Measurements from ENCODE around the gene TBC1D25.

TBC1D25 gene, protein sequence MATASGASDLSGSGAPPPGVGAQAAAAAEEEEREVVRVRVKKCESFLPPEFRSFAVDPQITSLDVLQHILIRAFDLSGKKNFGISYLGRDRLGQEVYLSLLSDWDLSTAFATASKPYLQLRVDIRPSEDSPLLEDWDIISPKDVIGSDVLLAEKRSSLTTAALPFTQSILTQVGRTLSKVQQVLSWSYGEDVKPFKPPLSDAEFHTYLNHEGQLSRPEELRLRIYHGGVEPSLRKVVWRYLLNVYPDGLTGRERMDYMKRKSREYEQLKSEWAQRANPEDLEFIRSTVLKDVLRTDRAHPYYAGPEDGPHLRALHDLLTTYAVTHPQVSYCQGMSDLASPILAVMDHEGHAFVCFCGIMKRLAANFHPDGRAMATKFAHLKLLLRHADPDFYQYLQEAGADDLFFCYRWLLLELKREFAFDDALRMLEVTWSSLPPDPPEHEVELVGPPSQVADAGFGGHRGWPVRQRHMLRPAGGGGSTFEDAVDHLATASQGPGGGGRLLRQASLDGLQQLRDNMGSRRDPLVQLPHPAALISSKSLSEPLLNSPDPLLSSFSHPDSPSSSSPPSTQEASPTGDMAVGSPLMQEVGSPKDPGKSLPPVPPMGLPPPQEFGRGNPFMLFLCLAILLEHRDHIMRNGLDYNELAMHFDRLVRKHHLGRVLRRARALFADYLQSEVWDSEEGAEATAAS

DNA sequence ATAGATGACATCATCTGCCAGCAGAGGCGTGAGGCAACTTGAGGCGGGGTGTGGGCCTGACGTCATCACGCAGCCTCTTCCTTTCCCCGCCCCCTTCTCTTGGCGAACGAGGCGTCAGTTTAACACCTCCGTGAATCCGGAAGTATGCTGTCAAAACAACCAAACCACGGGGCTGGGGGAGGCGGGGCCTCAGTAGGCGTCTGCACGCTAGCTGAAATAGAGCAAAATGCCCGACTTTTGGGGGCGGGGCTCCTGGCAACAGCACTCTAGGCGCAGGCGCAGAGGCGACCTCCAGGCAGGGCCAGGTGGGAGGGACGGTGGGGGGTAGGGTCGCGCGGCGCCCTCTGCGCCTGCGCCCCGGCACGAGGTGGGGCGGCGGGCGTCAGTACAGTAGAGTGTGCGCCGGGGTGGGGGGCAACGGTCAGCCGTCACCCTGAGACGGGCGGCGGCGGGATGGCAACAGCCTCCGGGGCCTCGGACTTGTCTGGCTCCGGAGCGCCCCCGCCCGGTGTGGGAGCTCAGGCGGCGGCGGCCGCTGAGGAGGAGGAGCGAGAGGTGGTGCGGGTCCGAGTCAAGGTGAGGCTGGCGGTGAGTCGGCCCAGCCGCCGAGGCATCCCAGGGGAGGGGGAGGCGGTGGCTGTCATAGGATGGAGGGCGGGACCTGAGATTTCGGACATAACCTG, at the start of gene TBC1D25:
Gene TBC1D25, plus strand, starts transcription at position 370 of the 683 bp plus-strand sequence. Its CDS starts 84 bp downstream, at position 454.
- no peak for FAIRE-seq

DNA sequence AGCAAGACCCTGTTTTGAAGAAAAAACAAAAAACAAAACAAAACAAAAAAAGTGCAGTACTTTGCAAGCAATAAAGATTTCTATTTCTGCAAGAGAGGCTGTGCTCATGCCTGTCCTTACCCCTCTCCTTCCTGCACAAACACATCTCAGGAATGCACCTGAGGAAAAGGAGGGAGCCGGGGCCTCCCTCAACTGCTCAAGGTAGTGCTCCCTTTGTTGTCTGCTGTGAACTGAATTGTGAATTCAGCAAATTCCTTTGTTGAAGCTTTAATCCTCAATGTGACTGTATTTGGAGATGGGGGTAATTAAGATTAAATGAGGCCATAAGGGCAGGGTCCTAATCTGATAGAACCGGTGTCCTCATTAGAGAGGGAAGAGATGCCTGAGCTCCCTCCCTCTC, 49.6 kb upstream of the TBC1D25 start:
- no peak for FAIRE-seq

DNA sequence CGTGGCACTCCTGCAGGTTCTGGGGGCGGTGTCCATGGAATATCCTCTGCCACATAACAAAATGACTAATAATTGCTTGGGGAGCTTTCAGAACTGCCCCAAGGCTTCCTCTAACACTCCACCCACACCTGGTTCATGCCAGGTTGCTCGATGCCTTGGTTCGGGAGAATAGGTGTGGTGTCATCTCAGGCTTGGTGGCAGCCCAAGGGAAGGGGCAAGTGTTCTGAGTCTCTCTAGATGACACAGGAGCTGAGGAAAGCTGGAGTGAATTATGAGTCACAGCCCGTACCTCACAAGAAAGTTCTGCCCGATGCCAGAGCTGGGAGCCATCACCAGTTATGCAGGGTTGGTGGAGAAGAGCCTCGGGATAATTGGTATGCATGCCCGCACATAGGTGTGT, 48.9 kb upstream of the TBC1D25 start:
- FAIRE-seq: no peak

DNA sequence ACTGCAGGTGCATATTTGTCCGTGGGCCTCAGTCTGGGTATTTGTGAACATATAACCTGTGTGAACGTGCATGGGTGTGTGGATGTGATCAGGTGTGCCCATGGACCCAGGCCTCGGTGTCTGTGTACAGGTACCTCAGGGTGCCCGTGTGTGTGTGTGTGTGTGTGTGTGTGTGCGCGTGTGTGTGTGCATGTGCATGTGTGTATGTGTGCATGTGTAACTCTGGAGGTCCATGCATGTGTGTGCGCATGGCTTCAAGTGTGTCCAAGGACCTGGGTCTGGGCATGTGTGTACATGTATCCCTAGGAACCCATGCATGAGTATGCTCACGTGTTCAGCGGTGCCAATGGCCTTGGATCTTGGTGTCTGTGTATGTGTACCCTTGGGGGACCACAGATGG, 47.7 kb upstream of the TBC1D25 start:
- no peak for FAIRE-seq

DNA sequence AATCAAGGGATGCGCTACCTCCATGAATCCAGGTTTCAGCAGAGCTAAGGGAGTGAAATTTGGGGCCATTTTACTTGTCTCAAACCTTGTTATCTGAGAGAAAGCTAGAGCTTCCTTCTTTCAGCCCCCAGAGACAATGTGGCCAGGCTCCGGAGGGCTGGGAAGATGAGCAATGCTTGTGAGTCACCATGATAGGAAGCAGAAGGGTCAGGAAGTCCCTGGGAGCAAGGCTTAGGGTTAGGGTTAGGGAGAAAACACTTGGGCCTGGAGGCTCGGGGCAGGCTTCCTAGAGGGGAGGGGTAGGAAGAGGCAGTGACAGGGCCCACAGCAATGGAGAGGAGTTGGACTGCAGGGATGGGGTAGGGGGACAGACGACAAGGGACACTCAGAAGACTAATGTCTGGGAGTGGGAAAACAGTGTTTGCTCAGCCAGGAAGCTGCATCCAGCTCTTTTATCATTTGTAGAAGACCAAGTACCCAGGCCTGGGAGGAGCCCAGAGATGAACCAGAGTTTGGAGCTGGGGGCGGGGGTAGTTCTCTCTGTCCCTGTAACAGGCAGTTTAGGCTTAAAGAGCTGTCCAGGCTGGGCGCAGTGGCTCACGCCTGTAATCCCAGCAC, 47.1 kb upstream of the TBC1D25 start:
- no peak for FAIRE-seq

DNA sequence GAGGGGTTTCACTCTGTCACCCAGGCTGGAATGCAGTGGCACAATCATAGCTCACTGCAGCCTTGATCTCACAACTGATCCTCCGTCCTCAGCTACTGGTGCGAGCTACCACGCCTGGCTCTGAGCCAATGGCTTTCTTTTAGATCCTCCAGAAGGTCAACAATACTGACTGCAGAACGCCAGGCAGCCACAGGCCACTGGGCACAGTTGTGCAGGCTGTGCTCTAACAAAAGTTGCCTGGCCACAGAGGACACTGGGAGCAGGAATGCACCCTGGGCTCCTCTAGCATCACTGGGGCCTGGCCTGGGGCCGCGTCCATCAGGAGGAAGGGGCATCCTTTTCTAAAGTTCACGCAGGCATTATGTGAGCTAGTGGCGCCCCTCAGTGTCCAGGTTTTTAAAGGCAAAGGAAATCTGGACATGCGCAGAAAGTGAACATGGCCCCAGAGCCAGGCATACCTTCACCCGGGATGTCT, 45.6 kb upstream of the TBC1D25 start:
- FAIRE-seq: no peak

DNA sequence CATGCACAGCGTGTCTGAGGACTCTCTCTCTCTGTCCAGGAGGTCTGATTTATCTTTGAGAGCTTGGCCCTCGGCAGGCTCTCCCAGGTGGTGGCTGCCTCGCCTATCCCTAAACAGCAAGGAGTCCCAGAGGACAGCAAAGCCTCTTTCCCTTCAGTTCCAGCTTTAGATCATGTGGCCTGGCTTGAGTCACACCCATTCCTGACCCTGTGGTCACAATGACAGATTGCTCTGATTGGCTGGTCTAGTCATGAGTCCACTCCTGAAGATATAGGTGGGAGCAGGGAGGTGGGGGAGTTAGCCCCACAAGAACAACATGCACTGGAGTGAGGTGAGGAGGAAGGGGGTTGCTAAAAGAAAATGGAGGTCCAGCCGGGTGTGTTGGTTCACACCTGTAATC, 42.9 kb upstream of the TBC1D25 start:
- FAIRE-seq: no peak

DNA sequence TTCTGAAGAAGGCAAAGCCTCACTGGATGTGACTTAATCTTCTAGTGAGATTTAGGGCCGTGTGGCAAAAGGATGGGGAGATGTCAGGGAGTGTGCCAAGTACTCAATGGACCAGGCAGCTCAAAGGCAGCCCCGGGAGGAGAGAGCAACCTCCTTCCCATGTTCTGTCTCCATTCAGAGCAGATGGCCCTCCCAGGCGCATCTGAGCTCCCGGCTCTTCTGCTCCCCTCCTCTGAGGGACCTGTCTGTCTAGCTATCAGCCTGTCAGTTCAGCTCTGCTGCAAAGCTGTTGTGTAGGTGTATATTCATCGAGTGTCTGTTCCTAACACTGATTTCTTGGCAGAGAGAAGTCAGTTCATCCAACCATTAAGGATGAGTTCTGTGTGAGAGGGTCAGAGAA, 41.6 kb upstream of the TBC1D25 start:
- FAIRE-seq: no peak

DNA sequence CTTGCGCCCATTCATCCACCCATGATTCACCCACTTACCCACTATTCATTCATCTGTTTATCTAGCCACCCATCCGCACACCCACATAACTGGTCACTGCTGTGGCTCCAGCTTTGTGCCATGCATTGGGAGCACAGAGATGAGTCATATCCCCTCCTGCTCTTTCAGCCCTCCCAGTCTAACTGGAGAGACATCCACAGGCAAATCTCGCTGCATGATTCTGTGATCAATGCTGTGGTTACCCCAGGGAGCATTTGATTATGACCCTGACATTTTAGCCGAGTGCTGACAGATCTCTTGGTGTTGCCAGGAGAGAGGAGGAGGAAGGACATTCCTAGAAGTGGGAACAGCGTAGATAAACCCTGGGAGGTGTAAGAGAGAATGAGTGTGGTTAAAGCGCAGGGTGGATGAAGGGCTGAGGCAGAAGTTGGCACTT, 41.1 kb upstream of the TBC1D25 start:
- no peak for FAIRE-seq

DNA sequence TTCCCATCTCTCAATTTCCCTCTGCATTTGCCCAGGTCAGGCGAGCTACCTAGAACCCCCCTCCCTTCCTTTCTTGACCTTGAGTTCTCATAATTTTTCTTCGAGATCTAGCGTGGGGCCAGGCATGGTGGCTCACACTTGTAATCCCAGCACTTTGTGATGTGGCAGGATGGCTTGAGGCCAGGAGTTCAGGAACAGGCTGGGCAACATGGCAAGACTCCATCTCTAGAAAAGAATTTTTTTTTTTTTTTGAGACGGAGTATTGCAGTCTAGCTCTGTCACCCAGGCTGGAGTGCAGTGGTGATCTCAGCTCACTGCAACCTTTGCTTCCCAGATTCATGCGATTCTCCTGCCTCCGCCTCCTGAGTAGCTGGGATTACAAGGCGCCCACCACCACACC, 35.3 kb upstream of the TBC1D25 start:
- FAIRE-seq: no peak

DNA sequence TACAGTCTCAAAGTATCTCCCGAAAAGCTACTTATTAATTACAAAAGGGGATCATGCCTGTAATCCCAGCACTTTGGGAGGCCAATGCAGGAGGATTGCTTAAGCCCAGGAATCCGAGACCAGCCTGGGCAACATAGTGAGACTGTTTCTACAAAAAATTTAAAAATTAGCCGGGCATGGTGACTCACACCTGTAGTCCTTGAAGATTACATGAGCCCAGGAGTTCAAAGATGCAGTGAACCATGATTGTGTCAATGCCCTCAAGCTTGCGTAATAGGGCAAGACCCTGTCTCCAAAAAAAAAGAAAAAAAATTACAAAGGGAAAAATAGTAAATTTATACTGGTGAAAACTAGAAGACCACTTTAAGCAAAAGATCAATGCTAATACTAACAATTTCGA, 34.0 kb upstream of the TBC1D25 start:
- FAIRE-seq: no peak

DNA sequence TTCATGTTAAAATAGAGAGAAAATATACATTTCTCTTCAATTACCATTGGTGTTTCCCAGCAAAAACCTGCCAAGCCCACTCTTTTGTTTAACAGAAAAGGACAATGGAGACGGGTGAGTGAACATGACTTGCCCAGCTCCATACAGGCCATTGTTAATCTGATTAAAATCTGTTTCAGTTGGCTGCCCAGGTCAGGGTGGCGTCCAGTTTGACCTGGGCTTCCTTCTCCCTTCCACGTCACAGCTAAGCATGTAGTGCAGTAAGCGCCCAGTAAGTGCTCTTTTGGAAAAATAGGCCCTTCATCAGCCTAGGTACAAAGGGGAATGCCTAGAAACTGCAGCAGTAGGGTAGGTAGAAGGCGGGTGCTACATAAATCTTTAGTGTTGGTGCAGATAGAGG, 32.3 kb upstream of the TBC1D25 start:
- no peak for FAIRE-seq

DNA sequence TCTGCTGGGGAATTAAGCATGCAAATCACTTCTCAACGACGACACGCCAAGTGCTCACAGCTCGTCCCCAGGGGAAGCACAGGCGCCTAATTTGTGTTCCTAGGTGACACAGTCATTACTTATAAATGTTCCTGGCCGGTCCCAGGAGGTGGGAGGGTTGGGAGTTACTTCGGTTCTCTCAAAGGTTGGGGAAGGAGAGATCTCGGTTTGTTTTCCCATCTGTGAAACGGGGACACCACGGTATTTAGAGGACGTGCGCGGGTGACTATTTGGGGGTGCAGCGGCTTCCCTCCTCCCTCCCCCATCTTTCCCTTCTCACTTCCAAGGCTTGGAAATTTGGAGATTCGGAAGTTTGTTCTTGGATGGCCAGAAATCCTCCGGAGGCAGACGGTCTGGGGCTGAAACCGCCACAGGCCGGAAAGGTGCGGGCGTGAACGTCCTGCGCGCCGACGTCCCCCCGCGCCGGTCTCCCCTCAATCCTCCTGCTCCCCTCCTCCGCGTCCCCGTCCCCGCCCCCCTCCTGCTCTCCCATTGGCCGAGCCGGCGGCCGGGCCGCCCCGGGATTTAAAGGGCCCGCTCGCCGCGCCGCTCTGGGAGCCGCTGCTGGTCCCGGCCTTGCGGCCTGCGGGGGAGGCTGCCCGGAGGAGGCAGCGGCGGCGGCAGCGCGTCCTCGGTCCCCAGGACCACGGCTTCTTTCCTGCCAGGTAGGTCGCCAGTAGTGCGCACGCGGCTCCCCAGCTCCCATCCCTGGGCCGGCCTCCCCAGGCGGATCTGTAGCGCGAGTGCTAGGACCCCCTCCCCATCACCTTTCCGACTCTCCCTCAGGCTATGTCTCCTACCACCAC, 30.9 kb upstream of the TBC1D25 start, which contains the start of gene PORCN:
Gene PORCN, plus strand, starts transcription at position 593 of the 845 bp plus-strand sequence. CDS start 829 bp downstream, outside the sequence.
- FAIRE-seq: no peak

DNA sequence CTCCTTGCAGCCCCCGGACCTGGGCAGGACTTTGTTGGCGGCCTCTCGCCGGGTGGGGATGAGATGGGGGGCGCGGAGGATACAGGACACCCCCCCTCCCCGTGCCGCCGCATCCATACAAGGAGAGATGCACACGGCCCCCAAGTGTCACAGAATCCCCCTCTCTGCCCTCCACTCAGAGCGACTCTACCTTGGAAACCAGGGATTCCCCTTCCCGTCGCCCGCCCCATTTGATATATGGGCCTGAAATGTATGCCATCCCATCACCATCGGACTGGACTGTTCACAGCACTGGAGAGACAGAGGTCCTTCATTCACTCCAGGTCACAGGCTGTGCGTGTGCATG, 30.3 kb upstream of the TBC1D25 start:
- FAIRE-seq: no peak

DNA sequence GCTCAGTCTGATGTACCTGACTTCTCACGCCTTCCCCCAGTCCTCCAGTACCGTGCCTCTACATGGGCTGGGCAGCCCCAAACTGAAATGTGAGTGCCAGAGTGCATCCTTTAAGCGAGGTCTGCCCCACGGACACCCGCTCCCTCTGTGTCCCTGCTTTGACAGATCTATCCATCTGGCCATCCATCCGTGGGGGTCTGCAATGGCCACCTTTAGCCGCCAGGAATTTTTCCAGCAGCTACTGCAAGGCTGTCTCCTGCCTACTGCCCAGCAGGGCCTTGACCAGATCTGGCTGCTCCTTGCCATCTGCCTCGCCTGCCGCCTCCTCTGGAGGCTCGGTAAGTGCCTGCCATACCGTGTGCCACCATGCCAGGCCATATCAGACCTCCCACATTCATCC, 29.9 kb upstream of the TBC1D25 start:
- no peak for FAIRE-seq

DNA sequence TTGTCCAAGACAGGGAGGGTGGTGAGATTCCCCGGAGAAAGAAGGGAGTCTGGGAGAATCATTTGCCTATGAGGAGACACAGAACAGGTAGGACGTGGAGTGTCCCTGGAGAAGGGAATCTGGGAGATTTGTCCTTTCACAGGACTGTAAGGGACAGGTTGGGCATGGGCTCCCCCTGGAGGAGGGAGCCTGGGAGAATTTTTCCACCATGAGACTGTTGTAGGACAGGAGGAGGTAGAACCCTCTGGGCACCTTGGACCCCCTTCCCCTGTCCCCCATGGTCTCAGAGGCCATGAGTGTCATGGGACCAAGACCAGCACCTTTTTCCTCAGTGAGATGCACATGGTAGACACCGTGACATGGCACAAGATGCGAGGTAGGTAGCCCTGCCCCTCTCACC, 28.0 kb upstream of the TBC1D25 start:
- FAIRE-seq: no peak

DNA sequence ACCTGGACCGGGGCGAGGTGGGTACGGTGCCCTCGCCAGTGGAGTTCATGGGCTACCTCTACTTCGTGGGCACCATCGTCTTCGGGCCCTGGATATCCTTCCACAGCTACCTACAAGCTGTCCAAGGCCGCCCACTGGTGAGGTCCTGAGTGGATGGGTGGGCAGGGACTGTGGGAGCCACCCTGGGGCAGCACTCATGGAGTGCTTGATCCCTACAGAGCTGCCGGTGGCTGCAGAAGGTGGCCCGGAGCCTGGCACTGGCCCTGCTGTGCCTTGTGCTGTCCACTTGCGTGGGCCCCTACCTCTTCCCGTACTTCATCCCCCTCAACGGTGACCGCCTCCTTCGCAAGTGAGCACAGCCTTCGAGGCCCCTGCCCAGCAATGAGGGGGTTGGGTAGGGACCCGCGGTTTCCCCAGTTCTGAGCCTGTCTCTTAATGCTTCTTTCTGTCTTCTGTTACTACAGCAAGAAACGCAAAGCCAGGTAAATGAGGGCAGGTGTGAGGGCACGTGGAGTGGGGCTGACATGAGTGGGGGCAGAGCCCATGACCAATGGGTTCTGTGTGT, 27.1 kb upstream of the TBC1D25 start:
- no peak for FAIRE-seq

DNA sequence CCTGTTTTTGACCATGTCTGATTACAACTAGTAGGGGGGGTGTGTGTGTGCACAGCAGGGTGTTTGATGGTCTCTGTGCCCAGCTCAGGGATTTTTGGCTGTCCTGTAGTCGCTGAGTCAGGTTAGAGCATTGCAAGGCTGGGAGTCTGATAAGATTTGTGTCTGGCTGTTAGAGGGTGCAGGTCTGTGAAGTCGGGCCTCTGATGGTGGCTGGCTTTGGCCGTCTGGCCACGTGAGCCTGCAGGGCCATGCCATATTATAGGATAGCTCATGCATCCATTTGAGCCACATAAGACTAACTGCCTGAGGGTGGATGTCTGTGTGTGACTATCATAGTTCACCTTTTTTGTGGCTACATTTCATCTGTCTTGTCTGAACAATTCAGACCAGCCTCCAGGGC, 25.8 kb upstream of the TBC1D25 start:
- no peak for FAIRE-seq

DNA sequence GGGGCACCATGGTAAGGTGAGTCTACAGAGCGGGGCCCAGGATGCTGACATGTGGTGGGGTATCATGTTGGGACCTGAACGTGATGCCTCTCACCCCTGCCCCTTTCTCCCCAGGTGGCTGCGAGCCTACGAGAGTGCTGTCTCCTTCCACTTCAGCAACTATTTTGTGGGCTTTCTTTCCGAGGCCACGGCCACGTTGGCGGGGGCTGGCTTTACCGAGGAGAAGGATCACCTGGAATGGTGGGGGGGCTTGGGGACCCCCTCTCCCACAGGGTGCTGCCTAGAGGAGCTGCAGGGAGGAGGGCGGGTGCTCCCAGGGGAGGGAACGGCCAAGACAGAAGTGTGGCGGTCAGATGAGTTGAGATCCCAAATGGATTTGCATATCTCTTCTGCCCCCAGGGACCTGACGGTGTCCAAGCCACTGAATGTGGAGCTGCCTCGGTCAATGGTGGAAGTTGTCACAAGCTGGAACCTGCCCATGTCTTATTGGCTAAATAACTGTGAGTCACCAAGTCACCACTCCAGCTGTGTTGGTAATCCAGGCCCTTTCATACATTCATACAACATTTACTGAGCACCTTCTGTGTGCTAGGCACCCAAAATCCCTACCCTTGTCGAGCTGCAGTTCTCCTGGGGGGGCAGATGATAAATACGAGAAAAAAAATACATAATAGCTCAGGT, 25.2 kb upstream of the TBC1D25 start:
- no peak for FAIRE-seq

DNA sequence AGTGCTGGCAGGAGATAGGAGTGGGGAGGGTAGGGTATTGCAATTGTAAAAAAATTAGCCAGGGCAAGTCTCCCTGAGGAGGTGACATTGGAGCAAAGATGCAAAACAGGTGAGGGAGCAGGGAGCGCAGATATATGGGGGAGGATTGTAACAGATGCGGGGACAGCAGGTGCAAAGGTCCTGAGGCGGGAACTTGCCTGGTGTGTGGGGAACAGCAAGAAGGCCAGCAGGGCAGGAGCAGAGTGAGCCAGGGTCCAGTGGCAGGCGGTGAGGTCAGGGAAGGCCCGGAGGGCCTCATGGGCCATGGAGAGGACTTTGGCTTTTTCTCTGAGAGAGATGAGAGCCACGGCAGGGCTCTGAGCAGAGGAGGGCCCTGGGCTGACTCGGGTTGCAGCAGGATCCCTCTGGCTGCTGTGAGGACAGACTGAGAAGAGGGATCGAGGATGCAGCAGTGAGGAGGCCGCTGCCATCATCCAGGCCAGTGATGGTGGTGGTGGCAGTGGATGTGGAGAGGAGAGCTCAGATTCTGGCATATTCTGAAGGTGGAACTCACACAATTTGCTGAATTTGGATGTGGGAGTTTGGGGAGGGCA, 24.6 kb upstream of the TBC1D25 start:
- FAIRE-seq: no peak

DNA sequence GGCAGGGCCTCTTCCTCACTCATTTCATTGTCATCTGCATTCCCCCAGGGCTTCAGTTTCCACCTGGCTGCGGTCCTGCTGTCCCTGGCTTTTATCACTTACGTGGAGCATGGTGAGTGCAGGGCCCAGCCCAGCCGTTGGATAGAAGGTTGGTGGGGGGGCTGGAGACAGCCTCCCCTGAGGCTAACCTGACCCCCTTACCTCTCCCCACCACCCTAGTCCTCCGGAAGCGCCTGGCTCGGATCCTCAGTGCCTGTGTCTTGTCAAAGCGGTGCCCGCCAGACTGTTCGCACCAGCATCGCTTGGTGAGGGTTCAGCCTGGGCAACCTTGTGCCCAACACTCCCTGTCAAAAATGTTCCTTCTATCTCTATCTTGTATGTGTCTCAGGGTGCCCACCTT, 23.7 kb upstream of the TBC1D25 start:
- FAIRE-seq: no peak

Data from islet of Langerhans (tissue), 1 donor.